GM18868 (cell line): ENCODE results near the gene EDARADD.

Source experiments
- ATAC-seq: cut with Tn5 transposase; IDR thresholded peaks from one replicate; pipeline ENCODE4 v1.9.1; 2021; ENCODE audit warnings: mild to moderate bottlenecking, moderate library complexity; ENCODE audit not compliant: unreplicated experiment

EDARADD gene

DNA sequence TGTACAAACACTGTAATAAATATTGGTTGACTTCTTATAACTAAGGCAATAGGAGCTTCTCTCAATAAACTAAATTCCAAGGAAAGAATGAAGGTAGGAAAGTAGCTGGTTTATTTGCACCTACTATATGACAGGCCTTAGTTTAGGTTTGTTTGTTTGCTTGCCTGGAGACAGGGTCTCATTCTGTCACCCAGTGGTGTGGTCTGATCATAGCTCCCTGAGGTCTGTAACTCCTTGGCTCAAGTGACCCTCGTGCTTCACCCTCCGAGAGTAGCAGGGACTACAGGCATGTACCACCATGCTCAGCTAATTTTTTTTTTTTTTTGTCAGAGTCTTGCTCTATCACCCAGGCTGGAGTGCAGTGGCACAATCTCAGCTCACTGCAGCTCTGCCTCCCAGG, 1.9 kb upstream of the EDARADD start:
- ATAC-seq, result no peak

DNA sequence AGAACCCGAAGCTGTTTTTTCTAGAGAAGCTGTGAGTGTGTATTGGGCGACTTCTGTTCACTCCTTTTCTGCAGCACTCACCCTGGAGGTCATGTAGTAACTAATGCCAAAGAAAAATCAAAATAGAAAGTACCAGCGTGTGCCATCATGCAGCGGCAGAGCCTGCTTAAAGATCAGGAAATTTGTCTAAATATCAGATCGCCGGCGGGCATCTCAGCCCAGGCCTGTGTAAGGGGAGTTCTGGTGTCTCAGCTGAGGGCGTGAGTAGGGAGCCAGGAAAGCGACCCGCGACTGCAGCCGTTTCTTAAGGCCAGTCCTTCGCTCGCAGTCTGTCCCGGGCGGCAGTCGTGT, 768 bp downstream of the EDARADD start:
- no peak for ATAC-seq

DNA sequence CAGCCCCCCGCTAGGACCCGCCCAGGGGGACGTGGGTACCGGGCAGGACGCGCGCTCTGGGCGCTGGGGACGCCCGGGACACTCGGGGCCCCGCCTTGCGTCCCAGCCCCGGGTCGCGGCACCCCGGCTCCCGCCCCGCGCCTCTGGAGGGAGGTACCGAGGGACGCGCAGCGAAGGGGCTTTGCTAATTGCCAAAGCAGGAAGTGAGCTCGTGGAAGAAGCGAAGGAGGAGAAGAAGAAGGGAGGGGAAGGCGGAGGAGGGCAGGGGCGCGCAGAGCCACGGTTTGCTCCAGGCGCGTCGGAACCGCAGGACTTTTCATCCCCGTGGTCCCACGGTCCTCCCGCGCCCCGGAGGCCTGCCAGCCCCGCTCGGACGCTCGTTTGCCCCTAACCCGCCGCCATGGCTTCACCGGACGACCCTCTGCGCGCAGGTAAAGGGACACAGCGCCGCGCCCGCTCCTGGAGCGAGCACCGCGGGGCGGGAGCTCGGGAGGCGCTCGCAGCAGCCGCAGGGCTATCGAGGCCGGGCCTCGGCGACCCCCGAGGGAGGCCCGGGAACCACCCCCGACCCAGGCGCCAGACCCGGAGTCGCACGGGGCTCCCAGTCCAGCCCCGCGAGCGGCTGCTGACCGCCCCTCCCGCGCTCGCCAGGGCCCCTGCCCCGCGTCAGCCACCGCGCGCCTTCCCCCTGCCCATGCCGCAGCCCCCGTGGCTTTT, 1.3 kb downstream of the EDARADD start:
- peak; percentile 65 for ATAC-seq

DNA sequence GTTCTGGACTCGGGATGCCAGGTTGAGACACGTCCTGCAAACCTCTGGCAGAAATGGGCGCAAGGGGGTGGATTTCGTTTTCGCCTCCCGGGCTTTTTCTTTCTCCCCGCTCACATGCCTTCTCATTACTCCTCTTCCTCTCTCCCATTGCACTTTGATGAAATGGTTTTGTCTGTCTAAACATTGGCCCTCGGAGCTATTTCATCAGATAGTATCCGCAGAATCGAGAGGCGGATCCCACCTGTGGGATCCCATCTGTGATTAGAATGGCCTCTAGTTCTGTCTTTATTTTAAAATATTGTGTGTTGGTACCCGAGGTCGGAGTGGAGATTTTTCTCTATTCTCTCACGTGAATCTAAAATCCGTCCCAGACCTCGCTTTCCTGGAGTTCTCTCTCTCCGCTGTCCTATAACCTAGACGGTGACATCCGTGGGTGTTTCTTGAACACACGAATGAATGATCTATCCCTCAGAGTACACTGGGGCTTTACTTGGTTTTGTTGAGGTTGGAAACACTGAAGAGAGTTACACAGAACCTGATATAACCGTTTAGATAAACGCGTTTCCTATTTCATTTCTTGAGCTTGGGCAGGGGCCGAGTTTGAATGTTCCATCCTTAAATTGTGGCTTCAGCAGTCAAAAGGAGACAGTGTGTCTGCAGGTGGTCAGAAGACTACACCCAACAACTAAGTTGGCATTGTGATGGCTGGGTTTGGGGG, 2.0 kb downstream of the EDARADD start:
- no peak for ATAC-seq

DNA sequence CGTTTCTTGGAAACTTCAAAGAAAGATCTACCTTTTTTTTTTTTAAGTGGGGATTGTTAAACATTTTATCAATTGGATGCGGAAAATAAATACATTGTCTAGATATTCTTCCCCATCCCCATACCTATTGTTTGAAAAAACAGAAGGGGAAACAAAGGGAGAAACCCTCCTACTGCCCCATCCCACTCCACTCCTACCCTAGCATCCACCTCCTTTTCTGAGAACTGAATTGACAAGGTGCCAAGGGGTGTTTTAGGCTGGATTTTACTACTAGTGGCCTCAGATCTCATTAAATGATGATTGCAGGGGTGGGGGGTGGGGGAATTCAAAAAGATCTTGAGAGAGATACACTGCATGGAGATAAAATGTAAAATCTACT, 2.6 kb downstream of the EDARADD start:
- no peak for ATAC-seq

DNA sequence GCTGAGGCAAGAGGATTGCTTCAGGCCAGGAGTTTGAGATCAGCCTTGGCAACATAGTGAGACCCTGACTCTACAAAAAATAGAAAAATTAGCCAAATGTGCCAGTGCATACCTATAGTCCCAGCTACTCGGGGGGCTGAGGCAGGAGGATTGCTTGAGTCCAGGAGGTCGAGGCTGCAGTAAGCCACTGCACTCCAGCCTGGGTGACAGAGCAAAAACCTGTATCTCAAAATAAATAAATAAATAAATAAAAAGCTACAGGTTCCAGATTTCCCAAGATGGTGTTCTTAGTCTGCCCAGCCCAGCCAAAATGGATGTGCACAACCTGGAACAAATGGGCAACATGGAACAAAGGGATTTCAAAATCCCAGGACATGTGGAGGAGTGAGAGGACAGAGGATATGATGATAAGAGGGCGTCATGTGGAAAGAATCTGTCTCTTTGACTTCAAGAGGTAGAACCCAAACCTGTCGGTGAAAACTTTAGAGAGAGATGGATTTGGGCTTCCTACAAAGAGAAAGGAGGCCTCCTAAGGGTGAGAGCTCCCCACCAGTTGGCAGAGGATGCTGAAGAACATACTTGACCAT, 3.2 kb downstream of the EDARADD start:
- ATAC-seq, result no peak

DNA sequence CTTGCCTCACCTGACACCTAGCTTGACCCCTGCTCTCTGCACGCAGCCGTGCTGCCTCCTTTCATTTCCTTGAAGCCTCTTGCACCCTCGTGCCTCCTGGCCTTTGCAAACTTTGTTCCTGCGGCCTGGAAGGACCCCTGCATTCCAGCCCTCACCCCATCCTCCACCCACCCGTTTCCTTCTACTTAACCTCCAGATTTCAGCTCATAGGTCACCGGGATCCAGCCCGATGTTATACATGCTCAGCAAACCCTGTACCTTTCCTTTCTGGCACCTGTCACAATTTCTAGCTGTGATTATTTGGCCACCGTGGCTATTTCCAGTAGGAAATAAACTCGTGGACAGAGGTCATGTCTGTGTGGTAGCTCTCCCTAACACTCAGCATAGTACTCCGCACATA, 4.5 kb downstream of the EDARADD start:
- ATAC-seq, result no peak

DNA sequence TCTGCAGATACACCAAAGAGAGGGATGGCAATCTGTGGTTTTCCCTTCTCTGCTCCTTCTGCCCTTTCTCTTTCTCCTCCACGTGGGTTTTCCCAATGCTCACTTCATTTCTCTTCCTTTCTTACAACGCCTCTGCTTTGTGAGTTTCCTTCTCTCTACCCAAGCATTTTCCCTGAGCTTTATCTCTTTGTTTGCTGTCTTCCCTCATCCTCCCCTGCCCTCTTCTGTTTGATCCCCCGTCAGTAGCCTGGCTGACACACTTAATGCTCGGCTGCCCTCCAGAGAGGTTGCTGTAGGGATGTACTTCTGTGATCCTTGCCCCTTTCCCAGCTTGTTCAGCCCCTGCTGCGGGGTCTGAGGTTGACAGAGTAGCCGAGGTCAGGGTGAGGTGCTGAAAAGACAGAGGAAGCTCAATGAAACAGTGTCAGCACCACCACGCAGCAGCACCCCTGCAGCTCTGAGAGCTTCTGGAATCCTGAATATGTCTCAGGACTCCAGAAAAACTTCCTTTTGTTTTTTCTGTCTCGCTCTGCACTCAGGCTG, 6.0 kb downstream of the EDARADD start:
- ATAC-seq, result no peak

DNA sequence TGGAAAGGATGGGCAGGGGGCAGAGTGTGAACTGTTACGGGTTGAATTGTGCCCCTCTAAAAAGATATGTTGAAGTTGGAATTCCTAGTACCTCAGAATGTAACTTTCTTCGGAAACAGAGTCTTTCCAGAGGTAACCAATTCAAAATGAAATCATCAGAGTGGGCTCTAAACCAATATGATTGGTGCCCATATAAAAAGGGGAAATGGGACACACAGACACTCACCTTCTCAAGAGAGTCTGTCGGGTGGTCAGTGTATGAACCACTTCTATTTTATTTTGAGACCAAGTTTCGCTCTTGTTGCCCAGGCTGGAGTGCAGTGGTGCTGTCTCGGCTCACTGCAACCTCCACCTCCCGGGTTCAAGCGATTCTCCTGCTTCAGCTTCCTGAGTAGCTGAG, 7.6 kb downstream of the EDARADD start:
- no peak for ATAC-seq

DNA sequence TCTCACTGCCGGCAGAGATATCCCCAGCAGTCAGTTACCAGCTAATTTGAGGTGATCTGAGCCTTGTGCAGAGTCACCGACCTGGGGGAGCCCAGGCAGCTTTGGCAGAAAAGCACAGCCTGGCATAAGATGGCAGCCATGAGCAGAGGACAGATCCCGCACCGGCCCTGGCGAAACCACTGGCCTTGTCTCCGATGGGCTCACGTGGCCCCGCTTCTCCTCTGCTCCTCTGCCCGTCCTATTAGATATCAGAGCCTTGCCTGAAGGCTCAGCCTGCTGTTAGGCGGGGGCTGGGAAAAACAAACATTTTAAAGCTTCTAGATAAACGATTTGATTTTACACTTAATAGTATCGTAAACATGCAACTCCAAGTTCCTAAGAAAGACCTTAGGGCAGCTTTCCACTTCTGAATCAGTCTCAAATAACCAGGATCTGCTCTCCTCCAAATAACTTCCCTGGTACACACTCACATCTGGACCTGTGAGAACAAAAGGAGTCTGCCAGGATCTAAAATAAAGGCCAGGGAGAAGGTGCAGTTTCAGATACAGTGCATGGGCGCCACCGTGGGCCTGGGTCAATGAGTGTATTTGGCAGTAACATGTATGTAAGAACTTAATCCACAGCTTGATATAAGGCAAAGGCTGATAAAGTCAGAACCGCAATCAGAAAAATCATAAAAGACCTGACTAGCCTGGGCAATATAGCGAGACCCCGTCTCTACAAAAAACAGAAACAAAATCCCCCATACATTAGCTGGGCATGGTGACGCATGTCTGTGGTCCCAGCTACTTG, 10.0 kb downstream of the EDARADD start:
- no peak for ATAC-seq

DNA sequence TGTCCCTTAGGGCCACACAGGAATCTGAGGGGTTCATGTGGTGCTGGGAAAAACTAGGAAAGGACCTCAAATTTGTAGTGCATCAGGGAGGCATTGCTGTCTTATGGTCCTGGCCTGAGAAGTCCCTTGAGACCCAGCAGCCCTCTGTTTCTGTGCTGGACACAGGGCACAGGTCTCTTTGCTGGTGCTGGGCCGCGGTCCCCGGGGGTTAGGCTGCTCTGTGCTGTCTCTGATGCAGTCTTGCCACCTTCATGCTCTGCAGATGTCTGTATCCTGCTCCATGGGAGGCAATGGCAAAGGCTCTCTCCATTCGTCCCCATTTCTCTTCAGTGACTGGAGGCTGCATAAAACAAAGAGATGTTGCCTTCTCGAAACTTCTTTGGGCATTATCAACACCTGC, 13.0 kb downstream of the EDARADD start:
- no peak for ATAC-seq

DNA sequence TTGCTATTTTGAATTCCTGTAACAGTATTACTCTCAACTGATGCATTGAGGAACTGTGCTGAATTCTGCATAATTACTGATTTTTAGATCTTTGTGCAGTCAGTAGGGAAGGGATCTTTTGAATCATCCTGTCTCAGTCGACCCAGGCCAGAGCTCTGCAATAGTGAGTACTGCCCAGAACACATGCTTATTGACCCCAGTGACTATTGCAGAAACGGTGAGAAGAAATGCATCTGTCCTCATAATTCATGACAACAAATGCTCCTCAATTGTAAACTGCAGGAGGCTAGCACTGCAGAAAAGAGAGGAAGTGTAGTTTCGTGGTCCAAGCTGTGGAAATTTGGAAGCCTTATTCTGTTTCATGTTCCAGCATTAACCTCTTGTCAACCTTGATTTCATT, 19.6 kb downstream of the EDARADD start:
- no peak for ATAC-seq

DNA sequence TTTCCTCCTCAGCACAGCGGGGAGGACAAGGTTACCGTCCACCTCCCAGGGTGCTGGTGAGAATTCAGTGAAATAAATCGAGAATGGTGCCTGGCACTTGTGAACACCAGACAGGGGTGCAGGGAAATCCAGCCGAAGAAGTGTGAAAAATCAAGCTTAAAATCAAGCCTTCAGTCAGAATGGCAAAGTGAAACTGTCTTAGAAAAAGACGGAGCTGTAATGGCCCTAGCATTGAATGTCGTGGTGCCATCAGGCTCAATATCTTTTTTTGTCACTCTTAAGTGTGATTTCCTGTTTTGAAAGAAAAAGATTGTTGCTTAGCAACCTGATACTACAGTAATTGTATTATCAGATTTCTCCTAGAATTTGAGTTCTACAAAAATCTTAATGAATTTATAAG, 22.1 kb downstream of the EDARADD start:
- ATAC-seq, result no peak

DNA sequence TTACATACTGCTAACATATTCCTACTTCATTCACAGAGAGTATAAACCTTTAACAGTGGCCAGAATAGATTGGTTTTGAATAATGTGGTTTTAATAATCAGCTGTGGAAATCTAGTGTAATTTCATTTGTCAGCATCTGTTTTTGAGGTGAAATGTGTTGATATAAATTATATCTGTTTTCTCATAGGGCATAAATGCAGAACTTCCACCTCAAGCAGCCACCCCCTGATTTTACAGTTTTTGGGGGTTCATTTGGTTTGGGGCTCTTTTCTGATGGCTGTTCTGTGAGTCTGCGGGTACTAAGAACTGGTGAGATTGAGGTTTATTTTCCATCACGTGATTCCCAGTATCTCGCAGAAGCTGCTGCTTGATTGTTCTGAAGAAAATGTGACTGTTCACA, 23.2 kb downstream of the EDARADD start:
- ATAC-seq, result no peak

DNA sequence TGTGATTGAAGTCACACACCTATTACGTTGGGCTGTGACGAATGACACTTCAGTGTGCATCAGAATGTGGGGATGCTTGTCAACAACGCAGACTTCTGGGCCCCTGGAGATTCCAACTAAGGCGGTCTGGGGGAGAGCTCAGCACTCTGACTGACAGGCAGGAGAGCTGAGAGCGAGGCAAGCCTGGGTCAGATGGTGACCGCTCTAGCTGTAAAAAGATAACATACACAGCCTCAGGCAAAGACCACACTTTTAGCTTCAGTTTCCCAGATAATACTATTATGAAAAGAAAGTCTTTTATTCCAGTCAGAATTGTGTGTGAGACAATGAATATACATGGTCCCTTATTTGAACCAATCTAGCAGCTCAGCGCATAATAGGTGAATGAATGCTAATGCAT, 25.4 kb downstream of the EDARADD start:
- no peak for ATAC-seq

DNA sequence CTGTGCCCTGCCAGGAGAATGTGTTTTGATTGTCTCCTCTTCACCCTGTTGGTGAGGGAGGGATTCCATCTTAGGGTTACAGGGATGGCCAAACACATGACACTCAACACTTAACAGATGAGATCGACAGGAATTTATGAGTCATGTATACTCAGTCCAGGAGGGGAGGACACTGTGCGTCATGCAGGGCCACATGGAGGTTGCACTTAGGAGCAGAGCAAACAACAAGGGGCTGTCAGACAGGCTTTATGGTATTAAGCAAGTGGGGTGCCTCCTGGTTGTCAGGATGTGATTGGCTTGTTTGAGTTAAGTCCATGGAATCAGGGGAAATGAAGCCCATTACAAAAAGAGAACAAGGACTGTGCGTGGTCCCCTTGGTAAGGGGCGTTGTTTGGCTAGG, 26.9 kb downstream of the EDARADD start:
- ATAC-seq, result no peak

DNA sequence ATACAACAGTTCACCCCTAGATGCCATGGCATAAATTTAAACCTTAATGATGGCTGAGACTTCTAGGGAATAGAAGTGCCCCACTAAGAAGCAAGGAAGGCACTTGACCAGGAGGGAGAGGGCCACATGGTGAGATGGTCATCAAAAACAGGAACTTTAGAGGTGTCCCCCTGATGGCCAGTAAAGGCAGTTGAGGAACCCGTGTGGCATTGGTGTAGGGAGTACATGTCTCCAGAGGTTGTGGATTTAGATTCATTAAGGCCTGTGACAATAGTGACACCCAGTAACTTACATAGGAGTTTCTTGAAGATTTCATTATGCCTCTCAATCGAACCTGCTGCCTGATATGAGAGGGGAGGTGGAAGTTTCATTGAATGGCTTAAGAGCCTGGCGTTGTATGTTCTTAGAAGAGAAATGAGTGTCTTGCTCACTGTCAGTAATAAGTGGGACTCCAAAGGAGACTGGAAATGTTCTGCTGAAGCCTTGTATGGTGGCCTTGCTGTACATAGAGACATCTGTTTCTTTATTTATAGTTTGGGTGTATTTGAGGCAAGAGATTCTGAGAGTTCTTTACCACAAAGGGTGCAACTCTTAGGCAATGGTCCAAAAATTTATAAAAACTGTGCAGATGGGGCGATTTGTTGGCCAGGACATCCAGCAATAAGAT, 27.9 kb downstream of the EDARADD start:
- no peak for ATAC-seq

DNA sequence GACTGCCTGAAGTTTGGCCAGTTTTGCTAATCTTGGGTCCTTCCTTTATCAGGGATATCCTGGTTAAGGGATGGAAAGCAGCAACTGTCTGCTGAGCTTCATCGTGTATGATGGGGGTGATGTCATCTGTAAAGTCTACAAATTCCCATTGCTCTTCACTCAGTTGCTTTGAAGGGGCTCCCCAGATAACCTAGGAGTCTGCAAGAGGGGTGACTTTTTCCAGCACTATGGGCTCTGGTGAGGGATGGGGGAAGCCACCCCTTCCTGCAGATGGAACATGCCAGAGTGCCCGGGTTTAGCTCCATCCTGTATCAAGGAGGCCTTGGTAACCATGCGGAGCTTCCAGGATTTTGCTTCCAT, 28.4 kb downstream of the EDARADD start:
- ATAC-seq, result no peak

DNA sequence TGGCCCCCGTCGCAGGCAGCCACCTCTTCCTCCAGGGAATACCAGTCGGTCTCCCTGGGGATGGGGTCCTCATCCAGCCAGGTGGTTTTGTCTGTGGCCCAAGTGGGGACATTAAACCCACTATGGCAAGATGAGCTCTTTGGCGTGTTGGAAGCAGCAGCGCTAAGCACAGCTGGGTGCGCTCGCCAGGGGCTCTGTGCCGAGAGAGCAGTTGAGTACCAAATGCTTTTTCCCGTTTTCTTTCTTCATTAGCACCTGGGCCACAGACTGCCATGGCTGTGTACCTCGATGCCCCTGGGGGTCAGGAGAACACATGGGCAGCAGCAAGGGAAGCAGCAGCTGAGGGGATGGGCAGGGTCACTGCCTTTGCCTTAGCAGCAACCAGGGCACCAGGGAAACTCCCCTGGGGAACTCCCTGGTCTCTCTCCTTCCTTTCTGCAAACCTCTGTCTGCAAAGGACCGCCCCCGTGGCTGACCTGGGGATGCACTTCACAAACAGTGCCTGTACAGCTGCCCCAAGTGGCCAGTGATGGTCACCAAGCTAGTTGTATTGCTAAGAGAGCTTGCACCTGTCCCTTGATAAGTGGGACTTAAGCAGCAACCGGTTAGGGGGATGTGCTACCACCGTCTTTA, 31.1 kb downstream of the EDARADD start:
- ATAC-seq, result peak; percentile 95

DNA sequence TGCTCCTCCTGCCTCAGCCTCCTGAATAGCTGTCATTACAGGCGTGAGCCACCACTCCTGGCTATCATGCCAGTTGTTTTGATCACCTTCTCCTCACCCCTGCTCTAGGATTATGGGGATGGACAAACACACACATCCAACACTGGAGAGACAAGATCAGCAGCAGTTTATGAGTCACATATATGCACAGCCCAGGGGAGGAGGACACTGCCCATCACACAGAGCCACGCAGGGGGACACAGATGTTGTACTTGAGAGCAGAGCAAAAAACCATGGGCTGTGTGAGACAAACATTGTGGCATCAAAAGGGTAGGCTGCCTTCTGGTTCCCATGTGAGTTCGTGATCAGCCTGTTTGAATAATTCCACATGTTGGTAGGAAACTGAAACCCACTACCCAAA, 32.1 kb downstream of the EDARADD start:
- no peak for ATAC-seq
